Activated T-cell treated with anti-CD3 and anti-CD28 coated beads for 48 hours (primary cell): Measurements from ENCODE around the gene LIF.
"Not testable (repeated sequence)": the region's sequence is repeated elsewhere in the genome, so short reads cannot be mapped to it uniquely, and the experiment has no call there.

Experiments used
- DNase-seq: peaks from one replicate; pipeline ENCODE4 v3.0.0-alpha.2; 2020; ENCODE audit warnings: low read depth

LIF gene

DNA sequence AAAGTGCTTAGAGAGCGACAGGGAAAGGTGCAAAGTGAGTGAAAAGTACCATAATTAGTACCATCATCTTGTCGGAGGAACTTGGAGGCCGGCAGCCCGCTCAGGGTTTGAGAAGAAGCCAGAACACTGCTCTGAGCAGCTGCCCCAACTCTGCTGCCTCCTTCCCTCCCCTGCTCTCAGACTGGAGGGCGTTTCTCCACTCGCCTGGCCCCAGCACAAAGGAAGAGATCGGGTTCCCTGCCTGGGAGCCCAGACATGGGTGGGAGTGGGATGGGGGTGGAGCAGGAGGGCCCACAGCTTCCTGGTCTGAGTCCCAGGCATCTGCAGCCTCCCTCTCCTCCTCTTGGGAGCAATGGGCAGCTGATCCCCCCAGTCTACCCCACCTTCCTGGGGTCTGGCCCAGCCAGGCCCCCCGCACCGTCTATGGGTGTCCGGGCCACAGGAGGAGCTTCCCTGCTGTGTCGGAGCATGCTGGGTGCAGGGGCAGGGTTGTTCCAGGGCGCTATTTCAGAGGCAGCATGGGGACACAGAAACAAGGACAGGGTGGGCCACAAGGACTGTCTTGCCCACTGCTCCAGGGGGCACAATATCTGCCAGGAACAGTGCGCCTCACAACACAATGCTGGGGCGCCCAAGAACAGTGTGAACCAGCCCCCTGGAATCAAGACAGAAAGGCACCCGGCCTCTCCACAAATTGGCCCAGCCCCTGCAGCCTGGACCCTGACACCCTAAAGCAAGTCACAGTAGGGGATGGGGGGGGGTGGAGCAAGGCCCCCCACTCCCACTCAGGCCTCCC, 4.8 kb downstream of the LIF start:
- no peak for DNase-seq

DNA sequence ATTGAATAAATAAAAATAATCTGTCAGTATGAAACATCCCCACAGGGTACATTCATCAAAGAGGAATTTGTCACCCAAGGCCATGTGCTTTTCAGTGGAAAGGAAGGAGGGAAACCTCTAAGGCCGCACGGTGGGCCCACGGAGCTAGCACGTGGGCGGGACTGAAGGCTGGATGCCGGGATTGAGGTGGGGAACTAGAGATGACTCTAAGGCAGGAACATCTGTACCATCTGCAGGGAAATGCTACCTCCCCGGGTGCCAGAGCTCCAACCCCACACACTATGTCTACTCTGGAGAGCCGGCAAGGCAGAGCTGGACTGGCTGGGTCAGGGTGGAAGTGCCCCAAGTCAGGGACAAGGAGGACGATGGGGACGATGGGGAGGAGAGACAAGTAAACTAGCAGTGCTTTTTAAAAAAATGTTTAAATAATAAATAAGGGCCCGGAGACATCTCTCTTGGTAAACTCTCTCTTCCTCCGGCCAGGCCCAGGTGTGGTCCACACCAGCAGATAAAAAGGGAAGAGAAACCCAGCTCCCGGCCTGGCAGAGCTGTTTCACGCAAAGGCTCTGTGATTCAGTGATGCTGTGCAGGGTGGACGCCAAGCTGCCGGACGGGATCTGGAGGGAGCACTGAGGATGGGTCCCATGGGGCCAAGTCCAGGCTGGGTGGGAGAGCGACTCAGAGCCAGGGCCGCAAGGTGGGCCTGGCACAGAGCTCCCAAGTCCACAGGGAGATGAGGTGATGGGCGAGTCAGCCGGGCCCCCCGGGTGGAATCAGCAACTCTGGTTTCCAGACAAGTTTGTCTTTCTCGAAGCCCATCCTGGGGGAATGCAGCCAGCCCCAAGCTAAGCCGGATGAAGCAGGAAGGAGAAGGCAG, 5.8 kb downstream of the LIF start:
- no peak for DNase-seq

GRCh38 chr22:30239488-30240405, 6.8 kb downstream of the LIF start:
- DNase-seq = no peak

GRCh38 chr22:30238661-30239487, 7.7 kb downstream of the LIF start:
- no peak for DNase-seq

GRCh38 chr22:30238136-30238535, 8.4 kb downstream of the LIF start:
- no peak for DNase-seq

GRCh38 chr22:30236875-30237274, 9.7 kb downstream of the LIF start:
- DNase-seq = no peak

DNA sequence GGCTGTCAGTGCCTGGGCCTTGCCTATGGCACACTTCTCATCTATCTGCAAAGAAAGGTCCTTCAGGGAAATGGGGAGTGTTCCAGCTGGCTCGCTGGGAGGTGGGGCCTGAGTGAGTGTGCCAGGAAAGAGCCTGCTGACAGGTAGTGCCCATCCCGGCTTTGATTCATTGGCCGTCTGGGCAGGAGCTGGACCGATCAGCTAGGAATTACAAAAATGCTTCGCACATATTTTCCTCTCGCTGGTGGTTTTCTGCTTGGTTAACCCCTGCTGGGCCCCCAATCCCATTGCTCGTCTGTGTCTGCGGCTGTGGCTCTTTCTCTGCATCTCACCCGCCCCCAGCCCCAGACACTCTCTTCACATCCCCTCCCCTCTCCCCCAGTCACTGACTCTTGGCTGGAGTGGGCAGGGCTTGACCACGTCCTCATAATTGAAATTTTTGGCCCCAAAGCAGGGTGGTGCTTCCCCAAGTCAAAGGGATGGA, 10.8 kb downstream of the LIF start:
- no peak for DNase-seq

- DNase-seq = no peak
Observed at GRCh38 chr22:30234786-30235470, 11.6 kb downstream of the LIF start.

DNA sequence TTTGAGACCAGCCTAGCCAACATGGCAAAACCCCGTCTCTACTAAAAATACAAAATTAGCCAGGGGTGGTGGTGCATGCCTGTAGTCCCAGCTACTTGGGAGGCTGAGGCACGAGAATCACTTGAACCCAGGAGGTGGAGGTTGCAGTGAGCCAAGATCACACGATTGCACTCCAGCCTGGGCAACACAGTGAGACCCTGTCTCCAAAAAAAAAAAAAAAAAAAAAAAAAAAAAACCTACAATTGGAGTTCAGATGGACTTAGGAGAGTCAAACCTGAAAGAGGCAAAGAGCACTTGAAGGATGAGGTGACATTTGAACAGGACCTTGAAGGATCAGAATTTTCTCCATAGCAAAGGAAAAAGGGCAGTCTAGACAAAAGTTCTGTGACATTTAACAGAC, 12.2 kb downstream of the LIF start:
- DNase-seq = not testable (repeated sequence)

- DNase-seq = no peak
Observed at GRCh38 chr22:30233582-30233981, 13.0 kb downstream of the LIF start.

GRCh38 chr22:30232716-30233218, 13.8 kb downstream of the LIF start:
- DNase-seq = no peak

GRCh38 chr22:30230787-30231461, 15.6 kb downstream of the LIF start:
- no peak for DNase-seq

GRCh38 chr22:30230330-30230729, 16.2 kb downstream of the LIF start:
- no peak for DNase-seq

GRCh38 chr22:30228509-30229359, 17.8 kb downstream of the LIF start:
- no peak for DNase-seq

DNA sequence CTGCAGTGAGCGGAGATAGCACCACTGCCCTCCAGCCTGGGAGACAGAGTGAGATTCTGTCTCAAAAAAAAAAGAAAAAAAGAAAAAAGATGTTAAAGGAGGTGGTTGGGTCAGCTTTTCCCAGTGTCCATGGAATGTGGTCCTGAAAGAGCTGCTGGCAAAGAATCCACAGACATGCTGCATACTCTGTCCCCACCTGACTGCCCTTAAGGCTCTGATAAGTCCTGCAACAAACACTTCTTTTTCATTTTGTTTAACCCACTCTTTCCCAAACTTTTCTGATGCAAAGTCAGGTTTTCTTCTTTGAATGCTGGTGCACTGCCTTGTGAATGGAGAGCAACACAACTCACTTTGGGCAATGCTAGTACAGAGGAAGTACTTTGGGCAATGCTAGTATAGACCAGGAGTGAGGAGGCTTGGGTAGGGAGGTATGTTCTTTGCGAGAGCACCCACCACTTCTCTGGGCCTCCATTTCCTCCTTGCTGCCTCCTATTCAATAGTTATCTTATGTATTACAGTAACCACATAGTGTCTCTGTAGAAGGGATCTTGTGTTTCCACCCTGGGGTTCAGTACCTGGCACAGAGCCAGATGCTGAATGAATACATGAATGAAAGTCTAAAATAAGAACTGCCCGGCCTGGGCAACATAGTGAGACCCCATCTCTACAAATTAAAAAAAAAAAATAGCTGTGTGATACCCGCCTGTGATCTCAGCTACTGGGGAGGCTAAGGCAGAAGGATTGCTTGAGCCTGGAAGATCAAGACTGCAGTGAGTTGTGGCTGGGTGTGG, 18.9 kb downstream of the LIF start:
- DNase-seq = no peak

GRCh38 chr22:30226192-30226832, 20.2 kb downstream of the LIF start:
- no peak for DNase-seq

DNA sequence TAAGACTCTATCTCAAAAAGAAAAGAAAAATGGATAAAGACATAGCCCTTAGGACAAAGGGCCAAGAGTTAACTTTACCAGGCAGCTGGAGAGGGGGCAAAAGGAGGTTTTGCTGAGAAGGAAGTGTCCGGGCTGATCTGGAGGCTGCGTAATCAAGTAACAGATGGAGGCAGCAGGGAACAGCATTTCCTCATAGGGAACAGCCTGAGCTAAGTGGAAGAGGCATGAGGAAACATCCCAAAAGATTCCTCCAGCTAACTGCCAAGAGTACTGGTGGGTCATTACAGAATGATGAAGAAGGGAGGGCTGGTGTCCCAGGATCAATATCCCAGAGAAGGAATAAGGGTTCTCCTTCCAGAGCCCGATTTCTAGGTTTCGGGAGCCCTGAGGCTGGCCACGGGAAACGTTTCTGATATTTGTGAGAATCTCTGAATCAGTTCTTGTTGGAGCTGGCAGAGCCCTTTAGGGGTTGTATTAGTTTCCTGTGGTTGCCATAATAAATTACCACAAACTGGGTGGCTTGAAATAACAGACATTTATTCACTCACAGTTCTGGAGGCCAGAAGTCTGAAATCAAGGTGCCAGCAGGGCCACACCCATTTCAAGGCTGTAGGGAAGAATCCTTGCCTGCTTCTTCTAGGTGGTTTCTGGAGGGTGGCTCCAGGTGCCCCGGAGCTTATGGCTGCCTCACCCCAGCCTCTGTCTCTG, 21.2 kb downstream of the LIF start:
- no peak for DNase-seq
